Measurements from ENCODE around the gene CDK19. TPM values are rescaled to one million over a fixed set of nuclear protein-coding genes. Genes with fewer than 3 reads are reported as not detected.

Gene CDK19
- total and polyA plus RNA-seq, 2 of the 13 experiments (the other 11 are each of a cell fraction or from before 2014, with no cell fraction given) = 13.4 to 27.0 TPM

DNA sequence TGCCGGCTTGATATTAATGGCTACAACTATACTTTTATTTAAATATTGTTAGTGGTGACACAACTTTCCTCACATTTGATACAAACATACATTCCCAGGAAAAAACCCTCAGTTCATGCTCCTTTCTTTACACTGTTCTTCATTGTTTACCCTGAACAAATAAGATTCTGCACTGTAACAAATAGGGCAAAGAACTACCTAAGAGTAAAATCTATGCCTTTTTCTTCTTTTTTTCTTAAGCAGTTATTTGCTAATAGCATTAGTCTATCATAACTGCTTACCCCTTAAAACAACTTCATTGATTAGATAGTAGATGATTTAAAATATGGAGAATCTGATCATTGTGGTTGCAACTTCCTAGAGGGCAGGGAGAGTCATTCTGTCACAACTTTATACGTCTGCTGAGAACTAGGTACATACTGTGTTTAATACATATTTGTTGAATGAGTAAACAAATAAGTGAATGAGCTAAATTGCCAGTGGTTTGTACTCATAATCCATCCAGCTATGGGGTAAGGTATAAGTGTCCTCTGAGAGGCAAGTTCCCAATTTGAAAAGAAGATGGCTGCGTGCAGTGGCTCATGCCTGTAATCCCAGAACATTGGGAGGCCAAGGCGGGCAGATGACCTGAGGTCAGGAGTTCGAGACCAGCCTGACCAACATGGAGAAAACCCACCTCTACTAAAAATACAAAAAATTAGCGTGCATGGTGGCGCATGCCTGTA, 161.0 kb downstream of the CDK19 start:
- POLR2A ChIA-PET = interaction anchor here (0.6 to 0.7 kb wide), 2 partner anchors 12 to 220 kb away, joined by 3 to 4 read pairs; partner anchors contain the start of gene AMD1
- Histone ChIP-seq H3K79me2 (ENCODE audit: insufficient read depth, low read length) (peaks cover 3% of the 10 kb centered on the region), H3K4me3 (replicated peaks in 1 of 3; ENCODE audit: insufficient read depth in 1 of 3, low read depth in 2 of 3, low read length in 3 of 3) (peak overlapping the region in 1 of 3 experiments; percentile 26; a peak in 1 of 6 replicates), H3K27me3 (ENCODE audit: control insufficient read depth in 1 of 2, insufficient read depth in 2 of 2, low read length in 2 of 2) (no peaks in the 10 kb centered on the region), H3K36me3 (replicated peaks in 1 of 2; ENCODE audit: control insufficient read depth in 1 of 2, insufficient read depth in 2 of 2, low read length in 2 of 2) (peaks cover 2 to 8% of the 10 kb centered on the region in 2 experiments; a peak in 3 of 5 replicates), H3K4me2 (ENCODE audit: low read depth, low read length) (peak overlapping the region; percentile 43), H2AFZ (ENCODE audit: low read length) (no peak overlapping the region), H3K4me1 (ENCODE audit: insufficient read depth, low read length) (peaks cover 77% of the 10 kb centered on the region), H4K20me1 (ENCODE audit: insufficient read depth, low read length) (no peaks in the 10 kb centered on the region), H3K9me3 (ENCODE audit: low read length) (no peaks in the 10 kb centered on the region), H3K9ac (ENCODE audit: insufficient read depth, low read depth, low read length) (no peak overlapping the region), H3K27ac (ENCODE audit: extremely low read length, insufficient read depth, low read length) (peak overlapping the region; percentile 46)
- CTCF ChIA-PET (ENCODE audit: low intra/inter-chr PET ratio, low total read pairs) = no interaction called here
- in situ Hi-C loops (cut with HindIII; ENCODE audit: extremely low pct_ligation_motif_present, low pct_unique_long_range_greater_than_20kb) (no loop called here), intact Hi-C loops (cut with micrococcal nuclease; ENCODE audit: unreplicated experiment) (loop anchor here (10.0 kb wide), 2 partner anchors 89 to 129 kb away; no protein-coding TSS in a partner anchor)
- FAIRE-seq (no peak), ATAC-seq (peak; percentile 93), DNase-seq (ENCODE audit: low spot score) (peak; percentile 80)
- WGBS (ENCODE audit: low lambda C conversion rate) = 65% methylated on average over 7 of the region's 7 CpGs
- no TSS peak for BruUV-seq (replicated peaks)
- TF ChIP-seq MTERF4 (CRISPR knock-in tag; IDR thresholded peaks at IDR 0.05) = no peak
- TF ChIP-seq PRPF4 (IDR thresholded peaks at IDR 0.05; ENCODE audit: low read depth, low read length, poor library complexity, severe bottlenecking) = no peak
- no peak for TF ChIP-seq SETDB1 (CRISPR knock-in tag; IDR thresholded peaks at IDR 0.05; ENCODE audit: borderline replicate concordance)
- TF ChIP-seq, protein P1, sequence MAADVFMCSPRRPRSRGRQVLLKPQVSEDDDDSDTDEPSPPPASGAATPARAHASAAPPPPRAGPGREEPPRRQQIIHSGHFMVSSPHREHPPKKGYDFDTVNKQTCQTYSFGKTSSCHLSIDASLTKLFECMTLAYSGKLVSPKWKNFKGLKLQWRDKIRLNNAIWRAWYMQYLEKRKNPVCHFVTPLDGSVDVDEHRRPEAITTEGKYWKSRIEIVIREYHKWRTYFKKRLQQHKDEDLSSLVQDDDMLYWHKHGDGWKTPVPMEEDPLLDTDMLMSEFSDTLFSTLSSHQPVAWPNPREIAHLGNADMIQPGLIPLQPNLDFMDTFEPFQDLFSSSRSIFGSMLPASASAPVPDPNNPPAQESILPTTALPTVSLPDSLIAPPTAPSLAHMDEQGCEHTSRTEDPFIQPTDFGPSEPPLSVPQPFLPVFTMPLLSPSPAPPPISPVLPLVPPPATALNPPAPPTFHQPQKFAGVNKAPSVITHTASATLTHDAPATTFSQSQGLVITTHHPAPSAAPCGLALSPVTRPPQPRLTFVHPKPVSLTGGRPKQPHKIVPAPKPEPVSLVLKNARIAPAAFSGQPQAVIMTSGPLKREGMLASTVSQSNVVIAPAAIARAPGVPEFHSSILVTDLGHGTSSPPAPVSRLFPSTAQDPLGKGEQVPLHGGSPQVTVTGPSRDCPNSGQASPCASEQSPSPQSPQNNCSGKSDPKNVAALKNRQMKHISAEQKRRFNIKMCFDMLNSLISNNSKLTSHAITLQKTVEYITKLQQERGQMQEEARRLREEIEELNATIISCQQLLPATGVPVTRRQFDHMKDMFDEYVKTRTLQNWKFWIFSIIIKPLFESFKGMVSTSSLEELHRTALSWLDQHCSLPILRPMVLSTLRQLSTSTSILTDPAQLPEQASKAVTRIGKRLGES (CRISPR knock-in tag; IDR thresholded peaks at IDR 0.05; ENCODE audit: borderline replicate concordance) = no peak
- TF ChIP-seq MAFG (CRISPR knock-in tag; IDR thresholded peaks at IDR 0.05) = no peak
- TF ChIP-seq NFE2 (CRISPR knock-in tag; IDR thresholded peaks at IDR 0.05) = no peak
- TF ChIP-seq SATB2 (CRISPR knock-in tag; IDR thresholded peaks at IDR 0.05) = no peak
- TF ChIP-seq MEIS2 (CRISPR knock-in tag; IDR thresholded peaks at IDR 0.05) = no peak
- TF ChIP-seq ZHX1 (CRISPR knock-in tag; IDR thresholded peaks at IDR 0.05; ENCODE audit: low read depth) = no peak
- TF ChIP-seq, protein P2, sequence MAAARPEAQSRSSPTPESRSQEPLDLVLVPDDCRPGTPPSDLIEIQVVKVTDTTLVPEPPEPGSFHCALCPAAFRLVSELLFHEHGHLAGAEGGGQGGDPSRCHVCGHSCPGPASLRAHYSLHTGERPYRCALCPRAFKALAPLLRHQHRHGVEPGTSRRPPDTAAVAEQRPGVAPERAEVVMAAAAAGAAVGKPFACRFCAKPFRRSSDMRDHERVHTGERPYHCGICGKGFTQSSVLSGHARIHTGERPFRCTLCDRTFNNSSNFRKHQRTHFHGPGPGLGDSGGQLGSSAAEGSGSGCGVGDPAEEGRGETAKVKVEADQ (CRISPR knock-in tag; IDR thresholded peaks at IDR 0.05; ENCODE audit: borderline replicate concordance) = no peak

Measured in HepG2 (cell line).